Activated B cell treated with CpG ODN at 0.5 μM for 24 hours (primary cell): ENCODE measurements around the gene ILF2. TPM values are rescaled to one million over a fixed set of nuclear protein-coding genes. Genes with fewer than 3 reads are reported as not detected.

Source experiments
- ATAC-seq: fragments of 200-7000 bp; cut with Tn5 transposase; one replicate; pipeline ENCODE4 v1.10.0; 2021; ENCODE audit warnings: low read depth, mild to moderate bottlenecking, moderate library complexity
- CTCF ChIA-PET: fragments of 350-600 bp; sonication (Branson Sonifier 250); formaldehyde crosslinking; loops from one replicate; lab custom pipeline; 2021; ENCODE audit warnings: antibody characterized with exemption; lab: Charles Lee
- POLR2A ChIA-PET: fragments of 350-600 bp; sonication (Branson Sonifier 250); formaldehyde crosslinking; loops from one replicate; lab custom pipeline; 2021; ENCODE audit warnings: antibody characterized with exemption; lab: Charles Lee
- DNase-seq: peaks from one replicate; pipeline ENCODE4 v3.0.0; 2022
- H3K27ac Mint-ChIP-seq: one replicate; pipeline ENCODE4 v1.8.0; 2020; ENCODE audit warnings: mixed read lengths
- H3K27me3 Mint-ChIP-seq: one replicate; pipeline ENCODE4 v1.8.0; 2021; ENCODE audit warnings: mixed read lengths
- H3K36me3 Mint-ChIP-seq: one replicate; pipeline ENCODE4 v1.8.0; 2021; ENCODE audit warnings: low read depth, mixed read lengths
- H3K4me1 Mint-ChIP-seq: one replicate; pipeline ENCODE4 v1.8.0; 2021; ENCODE audit warnings: mixed read lengths
- H3K4me3 Mint-ChIP-seq: one replicate; pipeline ENCODE4 v1.8.0; 2020; ENCODE audit warnings: mild to moderate bottlenecking, mixed read lengths
- H3K9me3 Mint-ChIP-seq: one replicate; pipeline ENCODE4 v1.8.0; 2020; ENCODE audit warnings: mixed read lengths
- intact Hi-C: fragments of 100-400 bp; cut with micrococcal nuclease; formaldehyde crosslinking; loops from one replicate; pipeline ENCODE4 v1.15.1; 2024
- total RNA-seq: library from RNA; stranded (reverse); gene quantifications from 2 replicates; pipeline ENCODE4 v1.2.3, GENCODE V29; 2022
- TF ChIP-seq, protein P1 (sequence below): fragments of 200-600 bp; IDR thresholded peaks from one replicate; pipeline ENCODE4 v1.8.0; 2022; ENCODE audit warnings: antibody characterized with exemption, mild to moderate bottlenecking

Gene ILF2
- total RNA-seq, 1 donor from 2014 or later = 182 TPM

- TF ChIP-seq, protein P1, sequence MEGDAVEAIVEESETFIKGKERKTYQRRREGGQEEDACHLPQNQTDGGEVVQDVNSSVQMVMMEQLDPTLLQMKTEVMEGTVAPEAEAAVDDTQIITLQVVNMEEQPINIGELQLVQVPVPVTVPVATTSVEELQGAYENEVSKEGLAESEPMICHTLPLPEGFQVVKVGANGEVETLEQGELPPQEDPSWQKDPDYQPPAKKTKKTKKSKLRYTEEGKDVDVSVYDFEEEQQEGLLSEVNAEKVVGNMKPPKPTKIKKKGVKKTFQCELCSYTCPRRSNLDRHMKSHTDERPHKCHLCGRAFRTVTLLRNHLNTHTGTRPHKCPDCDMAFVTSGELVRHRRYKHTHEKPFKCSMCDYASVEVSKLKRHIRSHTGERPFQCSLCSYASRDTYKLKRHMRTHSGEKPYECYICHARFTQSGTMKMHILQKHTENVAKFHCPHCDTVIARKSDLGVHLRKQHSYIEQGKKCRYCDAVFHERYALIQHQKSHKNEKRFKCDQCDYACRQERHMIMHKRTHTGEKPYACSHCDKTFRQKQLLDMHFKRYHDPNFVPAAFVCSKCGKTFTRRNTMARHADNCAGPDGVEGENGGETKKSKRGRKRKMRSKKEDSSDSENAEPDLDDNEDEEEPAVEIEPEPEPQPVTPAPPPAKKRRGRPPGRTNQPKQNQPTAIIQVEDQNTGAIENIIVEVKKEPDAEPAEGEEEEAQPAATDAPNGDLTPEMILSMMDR = no peak
- H3K36me3 Mint-ChIP-seq = no peaks in the 10 kb centered on the region
- DNase-seq (no peak), ATAC-seq (no peak)
- CTCF ChIA-PET = no interaction called here
- no peak overlapping the region for H3K4me3 Mint-ChIP-seq
- H3K27ac Mint-ChIP-seq = no peak overlapping the region
- intact Hi-C loops = no loop called here
- H3K9me3 Mint-ChIP-seq = no peaks in the 10 kb centered on the region
- POLR2A ChIA-PET = interaction anchor here (0.5 to 2.5 kb wide), 4 partner anchors 9 to 306 kb away, joined by 3 to 10 read pairs (median 4); partner anchors contain the start of genes CHTOP and S100A1
- peaks cover 7% of the 10 kb centered on the region for H3K4me1 Mint-ChIP-seq
- H3K27me3 Mint-ChIP-seq = no peaks in the 10 kb centered on the region
Observed at GRCh38 chr1:153619171-153619570, 51.6 kb downstream of the ILF2 start.

- Mint-ChIP-seq H3K4me3 (no peak overlapping the region), H3K9me3 (no peaks in the 10 kb centered on the region), H3K27ac (no peak overlapping the region), H3K36me3 (no peaks in the 10 kb centered on the region), H3K4me1 (peaks cover 1% of the 10 kb centered on the region), H3K27me3 (no peaks in the 10 kb centered on the region)
- DNase-seq (no peak), ATAC-seq (no peak)
- intact Hi-C loops = no loop called here
- ChIA-PET CTCF (interaction anchor here (1.0 kb wide), 1 partner anchor 9 kb away, joined by 3 read pairs; the partner anchor contains the start of gene S100A13), POLR2A (interaction anchor here (1.1 to 2.5 kb wide), 2 partner anchors 10 to 16 kb away, joined by 3 to 10 read pairs; partner anchors contain the start of gene CHTOP)
- TF ChIP-seq, protein P1 = no peak
Observed at GRCh38 chr1:153617663-153618062, 53.1 kb downstream of the ILF2 start.

- Mint-ChIP-seq H3K4me1 (no peaks in the 10 kb centered on the region), H3K9me3 (no peaks in the 10 kb centered on the region), H3K27me3 (no peaks in the 10 kb centered on the region), H3K27ac (no peak overlapping the region), H3K4me3 (no peak overlapping the region), H3K36me3 (no peaks in the 10 kb centered on the region)
- no peak for DNase-seq
- ATAC-seq = no peak
- TF ChIP-seq, protein P1 = no peak
- intact Hi-C loops = no loop called here
- ChIA-PET POLR2A (interaction anchor here (2.5 kb wide), 1 partner anchor 17 kb away, joined by 10 read pairs; the partner anchor contains the start of gene CHTOP), CTCF (interaction anchor here (1.0 kb wide), 1 partner anchor 10 kb away, joined by 3 read pairs; the partner anchor contains the start of gene S100A13)
Observed at GRCh38 chr1:153616917-153617311, 53.9 kb downstream of the ILF2 start.

DNA sequence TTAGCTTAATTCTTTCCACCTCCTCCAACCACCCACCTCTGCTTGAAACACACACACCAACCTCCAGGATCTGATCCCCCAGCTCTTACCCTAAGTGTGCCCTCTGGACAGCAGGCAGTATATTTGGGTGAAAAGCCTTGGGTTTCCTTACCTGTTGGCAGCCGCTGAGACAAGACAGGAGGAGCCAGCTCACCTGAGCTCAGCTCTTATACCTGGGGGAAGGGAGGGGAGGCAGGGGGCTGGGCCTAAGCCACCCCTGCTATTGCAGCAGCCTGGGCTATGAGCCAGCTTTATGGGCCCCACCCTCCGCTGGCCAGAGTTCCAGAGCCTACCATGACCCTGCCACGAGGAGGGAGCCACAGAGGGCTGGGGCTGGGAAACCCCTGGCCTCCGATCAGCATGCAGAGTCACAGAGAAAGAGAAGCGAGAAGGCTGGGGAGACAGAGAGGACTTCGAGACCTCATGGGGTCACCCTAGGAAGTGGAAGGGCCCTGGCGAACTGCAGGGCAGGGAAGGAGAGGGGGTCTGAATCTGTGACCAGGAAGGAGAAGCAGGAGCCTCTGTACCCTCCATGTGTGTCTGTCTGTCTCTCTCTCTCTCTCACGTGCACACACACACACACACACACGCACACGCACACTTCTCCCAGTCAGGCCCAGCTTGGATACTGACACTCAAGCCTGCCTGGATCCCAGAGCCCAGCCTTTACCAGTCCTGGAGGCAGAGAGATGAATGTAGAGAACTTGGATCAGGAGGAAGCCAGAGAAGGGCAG, 54.5 kb downstream of the ILF2 start, which contains the start of gene S100A14:
Gene S100A14, minus strand, starts transcription at position 182 of the 773 bp plus-strand sequence. CDS start 467 bp downstream, outside the sequence.
- no peaks in the 10 kb centered on the region for H3K4me1 Mint-ChIP-seq
- no peak within 1 kb of the TSS for H3K4me3 Mint-ChIP-seq
- no peaks in the 10 kb centered on the region for H3K9me3 Mint-ChIP-seq
- no peaks in the 10 kb centered on the region for H3K27me3 Mint-ChIP-seq
- ATAC-seq = no peak
- ChIA-PET POLR2A (interaction anchor here (0.5 to 2.5 kb wide), 4 partner anchors 18 to 354 kb away, joined by 3 to 10 read pairs (median 5); partner anchors contain the start of gene CHTOP), CTCF (no interaction called here)
- DNase-seq = no peak
- H3K36me3 Mint-ChIP-seq = no peaks in the 10 kb centered on the region
- no peak within 1 kb of the TSS for H3K27ac Mint-ChIP-seq
- intact Hi-C loops = no loop called here
- TF ChIP-seq, protein P1 = no peak

DNA sequence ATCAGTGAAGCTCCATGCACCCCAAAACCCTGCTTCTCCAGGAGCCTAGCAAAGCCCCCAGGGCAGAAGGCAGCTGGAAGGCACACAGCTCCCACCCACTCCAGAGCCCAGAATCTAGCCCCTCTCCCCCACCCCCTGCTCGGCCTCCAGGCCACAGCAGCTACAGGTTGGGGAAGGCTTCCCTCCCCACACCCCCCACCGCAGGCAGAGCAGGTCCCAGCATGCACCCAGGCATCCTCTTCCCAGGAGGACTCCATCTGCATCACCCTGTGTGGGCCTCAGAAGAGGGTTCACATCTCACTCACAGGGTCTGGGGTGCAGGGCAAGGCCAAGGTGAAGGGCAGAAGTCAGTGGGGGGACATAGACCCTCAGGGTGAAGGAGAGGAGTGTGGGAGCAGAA, 55.4 kb downstream of the ILF2 start:
- H3K27me3 Mint-ChIP-seq = no peaks in the 10 kb centered on the region
- H3K4me3 Mint-ChIP-seq = no peak overlapping the region
- ATAC-seq (no peak), DNase-seq (no peak)
- TF ChIP-seq, protein P1 = no peak
- H3K4me1 Mint-ChIP-seq = no peaks in the 10 kb centered on the region
- CTCF ChIA-PET = no interaction called here
- no peaks in the 10 kb centered on the region for H3K9me3 Mint-ChIP-seq
- no peaks in the 10 kb centered on the region for H3K36me3 Mint-ChIP-seq
- intact Hi-C loops = no loop called here
- no peak overlapping the region for H3K27ac Mint-ChIP-seq
- POLR2A ChIA-PET = interaction anchor here (0.5 to 1.6 kb wide), 5 partner anchors 12 to 353 kb away, joined by 3 to 8 read pairs (median 3); partner anchors contain the start of gene CHTOP
